Endothelial cell of umbilical vein (primary cell): ENCODE data around the gene NUDT13.

Experiments
- CTCF ChIP-seq, 2 donors: IDR thresholded peaks; 1 replicate in 1 of 2; 2 replicates in 1 of 2; pipeline ENCODE4 v1.5.1; 2011; ENCODE audit warnings: low read length in 2 of 2, mild to moderate bottlenecking in 2 of 2, moderate library complexity in 2 of 2, control low read depth in 1 of 2, inconsistent platforms in 1 of 2, low read depth in 1 of 2; ENCODE audit not compliant: insufficient read depth in 1 of 2; ENCODE audit errors: extremely low read depth in 1 of 2
- EZH2 ChIP-seq: IDR thresholded peaks from 2 replicates; pipeline ENCODE4 v1.6.1; 2012; ENCODE audit warnings: borderline replicate concordance, low read depth, mild to moderate bottlenecking, moderate library complexity, low read length, inconsistent platforms; ENCODE audit not compliant: severe bottlenecking
- FOS ChIP-seq: IDR thresholded peaks from 2 replicates; pipeline ENCODE4 v1.6.1; 2011; ENCODE audit warnings: mild to moderate bottlenecking, low read length, moderate library complexity, borderline replicate concordance; ENCODE audit not compliant: insufficient read depth
- MYC ChIP-seq: IDR thresholded peaks from one replicate; pipeline ENCODE4 v1.6.1; 2011; ENCODE audit warnings: mild to moderate bottlenecking, low read depth, low read length
- POLR2A ChIP-seq: IDR thresholded peaks from 2 replicates; pipeline ENCODE4 v1.6.1; 2012; ENCODE audit warnings: low read depth, mild to moderate bottlenecking, control low read depth, low read length
- POLR2AphosphoS5 ChIP-seq: IDR thresholded peaks from 2 replicates; pipeline ENCODE4 v1.6.1; 2012; ENCODE audit warnings: low read depth, mild to moderate bottlenecking, control low read depth, low read length, moderate library complexity; ENCODE audit not compliant: insufficient read depth

DNA sequence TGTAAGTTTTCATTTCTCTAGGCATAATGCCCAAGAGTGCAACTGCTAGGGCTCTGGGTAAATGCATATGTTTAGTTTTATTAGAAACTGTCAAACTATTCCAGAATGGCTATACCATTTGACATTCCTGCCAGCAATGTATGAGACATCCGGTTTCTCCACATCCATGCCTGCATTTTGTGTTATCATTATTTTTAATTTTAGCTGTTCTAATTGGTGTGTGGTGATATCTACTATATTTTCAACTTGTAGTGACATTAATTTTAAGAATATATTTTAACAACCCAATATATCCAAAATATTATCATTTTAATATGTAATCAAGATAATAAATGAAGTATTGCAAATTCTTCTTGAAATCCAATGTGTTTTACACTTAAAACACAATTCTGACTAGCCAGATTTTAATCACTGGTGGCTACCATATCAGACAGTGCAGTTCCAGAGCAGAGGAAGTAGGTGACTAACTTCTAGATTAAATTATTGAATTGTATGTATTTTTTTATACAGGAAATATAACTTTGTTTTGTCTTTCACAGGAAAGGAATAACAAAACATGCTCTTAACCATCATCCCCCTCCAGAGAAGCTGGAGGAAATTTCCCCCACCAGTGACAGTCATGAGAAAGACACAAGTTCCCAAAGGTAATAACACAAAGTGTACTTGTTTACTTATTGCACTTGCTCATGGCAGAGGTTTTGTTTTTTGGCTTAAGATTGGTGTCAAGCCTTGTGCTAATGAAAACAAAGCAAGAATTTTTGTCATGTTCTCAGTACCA, 64.1 kb downstream of the NUDT13 start:
- no peak for TF ChIP-seq CTCF (IDR thresholded peaks at IDR 0.05; ENCODE audit: extremely low read depth in 1 of 2, insufficient read depth in 1 of 2, low read depth in 1 of 2, low read length in 2 of 2)
- no peak for TF ChIP-seq MYC
- TF ChIP-seq FOS, result peak; percentile 49
- TF ChIP-seq POLR2AphosphoS5, result peak; percentile 25
- no peak for TF ChIP-seq POLR2A
- TF ChIP-seq EZH2, result no peak
